HG03060 (cell line): Measurements from ENCODE around the gene MEF2C.
"Not testable (repeated sequence)": the region's sequence is repeated elsewhere in the genome, so short reads cannot be mapped to it uniquely, and the experiment has no call there.

Source experiments
- ATAC-seq: cut with Tn5 transposase; IDR thresholded peaks from one replicate; pipeline ENCODE4 v1.9.1; 2021; ENCODE audit warnings: low read depth, moderate number of reproducible peaks; ENCODE audit not compliant: unreplicated experiment

Gene MEF2C

GRCh38 chr5:88868468-88869068, 14.4 kb downstream of the MEF2C start:
- ATAC-seq = no peak

DNA sequence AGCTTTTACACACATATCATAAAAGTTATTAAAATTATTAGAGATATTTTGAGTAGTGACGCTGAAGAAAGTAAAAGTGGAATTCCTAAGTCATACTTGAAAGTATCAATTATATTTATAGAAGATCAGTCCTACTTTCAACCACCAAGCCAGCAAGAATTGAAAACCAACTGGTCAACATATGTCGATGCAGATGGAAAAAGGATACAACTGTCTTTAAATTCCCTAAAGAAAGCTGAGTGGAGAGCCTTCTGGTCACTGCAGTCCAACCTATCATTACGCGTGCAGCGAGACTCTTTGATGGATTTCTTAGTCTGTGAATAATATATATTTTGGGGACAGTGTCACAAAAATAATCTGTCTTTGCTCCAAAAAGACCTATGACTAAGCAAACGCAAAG, 15.3 kb downstream of the MEF2C start:
- ATAC-seq = no peak

DNA sequence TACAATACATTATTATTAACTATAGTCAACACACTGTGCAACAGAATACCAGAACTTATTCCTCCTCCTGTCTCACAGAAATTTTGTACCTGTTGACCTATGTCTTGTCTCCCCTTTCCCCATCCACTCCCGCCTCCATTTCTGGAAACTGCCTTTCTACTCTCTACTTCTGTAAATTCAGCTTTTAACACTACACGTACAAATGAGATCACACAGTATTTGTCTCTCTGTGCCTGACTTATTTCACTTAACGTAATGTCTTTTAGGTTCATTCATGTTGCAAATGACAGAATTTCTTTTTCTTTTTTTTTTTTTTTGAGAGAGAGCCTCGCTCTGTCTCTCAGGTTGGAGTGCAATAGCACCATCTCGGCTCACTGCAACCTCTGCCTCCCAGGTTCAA, 19.5 kb downstream of the MEF2C start:
- ATAC-seq = no peak

DNA sequence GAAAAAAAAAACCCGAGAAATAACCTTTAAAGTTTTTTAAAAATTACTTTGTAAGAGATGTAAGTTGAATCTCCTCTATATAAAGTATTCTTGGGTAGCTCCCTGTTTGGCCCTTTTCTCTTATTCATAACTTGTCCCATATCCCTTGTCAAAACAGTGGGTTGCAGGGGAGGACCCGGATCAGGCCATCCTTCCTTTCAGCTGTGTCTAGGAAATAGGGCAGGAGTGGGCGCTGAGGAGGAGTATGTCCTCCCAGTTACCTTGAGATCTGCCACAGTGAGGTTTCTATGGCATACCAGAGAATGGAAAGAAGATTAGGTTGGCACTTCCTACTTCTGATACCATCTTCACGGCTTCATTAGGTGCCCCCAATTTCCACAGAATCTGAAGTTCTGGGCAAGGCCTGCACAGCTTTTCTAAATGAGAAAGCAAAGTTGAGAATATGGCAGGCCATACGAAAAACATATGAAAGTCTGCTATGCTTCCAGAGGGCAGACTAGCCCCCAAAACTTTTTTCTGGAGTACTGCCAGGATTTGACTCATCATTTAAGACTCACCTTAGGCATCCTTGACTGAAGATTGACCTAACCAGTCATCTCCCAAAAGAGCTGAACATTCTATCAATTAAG, 20.3 kb downstream of the MEF2C start:
- no peak for ATAC-seq

DNA sequence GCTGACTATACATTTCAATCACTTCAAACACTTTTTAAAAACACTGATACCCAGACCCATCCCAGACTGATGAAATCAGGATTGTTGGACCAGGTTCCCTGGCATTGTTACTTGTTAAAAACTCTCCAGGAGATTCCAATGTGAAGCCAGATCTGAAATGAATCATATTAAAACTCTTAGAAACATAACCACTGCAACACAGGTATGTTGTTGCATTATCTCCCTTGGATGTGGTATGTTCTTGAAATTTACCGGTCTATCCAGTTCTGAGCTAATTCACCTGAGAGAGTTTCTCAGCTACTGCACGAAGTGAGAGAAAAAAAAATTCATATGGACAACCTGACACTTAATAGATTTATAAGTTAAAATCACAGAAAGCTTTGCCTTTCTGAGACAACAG, 21.8 kb downstream of the MEF2C start:
- no peak for ATAC-seq

DNA sequence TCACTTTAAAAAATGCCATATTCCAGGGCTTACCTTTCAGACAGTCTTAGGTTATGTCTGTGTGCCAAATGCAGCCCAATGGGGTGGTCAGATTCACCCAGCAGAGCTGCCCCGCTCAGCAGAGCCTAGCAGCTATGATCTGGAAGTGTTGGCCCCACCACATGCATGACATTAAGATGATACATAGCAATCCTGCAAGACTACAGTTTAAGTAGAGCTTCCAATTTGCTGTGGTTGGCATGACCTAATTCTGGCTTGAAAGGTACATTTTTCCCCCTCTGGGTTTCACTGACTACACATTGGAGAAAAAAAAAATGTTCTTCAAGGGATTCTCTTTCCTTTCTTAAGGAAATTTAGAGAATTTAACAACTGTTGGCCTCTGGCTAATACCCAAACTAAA, 22.5 kb downstream of the MEF2C start:
- ATAC-seq = no peak

- no peak for ATAC-seq
Measured at GRCh38 chr5:88858392-88858791, 24.6 kb downstream of the MEF2C start.

DNA sequence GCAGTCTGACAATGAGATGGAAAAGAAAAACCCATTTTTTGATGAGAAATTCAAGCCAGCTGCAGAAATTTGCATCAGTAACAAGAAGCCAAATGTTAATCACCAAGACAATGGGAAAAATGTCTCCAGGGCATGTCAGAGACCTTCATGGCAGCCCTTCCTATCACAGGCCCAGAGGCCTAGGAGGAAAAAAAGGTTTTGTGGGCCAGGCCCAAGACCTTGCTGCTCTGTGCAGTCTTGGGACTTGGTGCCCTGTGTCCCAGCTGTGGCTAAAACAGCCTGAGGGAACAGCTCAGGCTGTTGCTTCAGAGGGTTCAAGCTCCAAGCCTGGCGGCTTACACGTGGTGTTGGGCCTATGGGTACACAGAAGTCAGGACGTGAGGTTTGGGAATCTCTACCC, 26.6 kb downstream of the MEF2C start:
- ATAC-seq = not testable (repeated sequence)

DNA sequence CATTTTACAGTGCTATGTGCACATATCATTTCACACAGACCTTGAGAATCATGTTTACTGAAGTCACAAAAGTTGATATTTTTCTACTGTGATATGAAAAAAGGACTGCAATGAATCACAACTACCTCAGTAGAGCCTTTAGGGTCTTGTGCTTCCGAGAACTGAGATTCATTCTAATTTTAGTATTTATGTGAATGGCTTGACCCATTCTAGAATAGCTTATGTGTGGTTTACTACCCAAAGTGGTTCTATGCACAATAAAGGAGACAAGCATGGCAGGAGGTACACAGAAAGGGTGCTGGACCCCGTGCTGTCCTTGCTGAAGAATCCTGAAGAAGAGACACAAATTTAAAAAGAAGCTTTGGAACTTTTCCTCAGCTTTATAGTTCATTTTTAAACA, 28.2 kb downstream of the MEF2C start:
- ATAC-seq = no peak

DNA sequence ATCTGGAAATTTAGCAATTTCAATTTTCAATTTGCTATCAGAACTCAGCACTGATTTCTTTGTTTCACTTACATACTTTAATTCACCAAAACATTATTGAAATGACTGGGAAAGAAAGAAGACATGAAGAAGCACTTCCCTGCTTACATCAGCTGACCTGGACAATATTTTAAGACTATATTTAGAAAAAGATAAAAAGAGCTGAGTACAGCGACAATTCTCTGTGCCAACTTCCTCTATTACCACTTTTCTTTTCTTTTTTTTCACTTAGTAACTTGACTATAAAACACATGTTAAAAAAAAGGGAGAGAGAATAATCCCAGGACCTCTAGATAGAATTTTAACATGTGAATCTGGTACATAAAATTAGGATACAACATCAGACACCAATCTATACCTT, 35.6 kb downstream of the MEF2C start:
- ATAC-seq = no peak

DNA sequence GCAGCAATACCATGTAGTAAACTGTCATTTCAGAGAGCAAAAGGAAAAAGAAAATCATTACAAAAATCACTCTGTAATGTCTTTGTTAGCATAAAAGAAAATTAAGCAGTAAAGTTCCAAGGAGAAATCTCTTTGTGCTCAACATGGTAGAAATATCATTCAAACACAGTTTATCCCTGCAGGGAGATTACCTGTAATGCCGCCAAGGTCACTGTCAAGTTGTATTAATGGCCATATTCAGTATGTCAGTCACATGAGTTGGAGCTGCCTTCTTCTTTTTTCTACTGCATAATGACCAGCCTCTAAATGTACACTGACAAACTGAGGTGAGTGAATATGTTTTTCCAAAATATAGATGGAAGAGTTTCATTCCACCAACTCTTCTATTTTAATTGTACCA, 36.5 kb downstream of the MEF2C start:
- ATAC-seq = no peak

GRCh38 chr5:88845081-88845697, 37.8 kb downstream of the MEF2C start:
- peak; percentile 83 for ATAC-seq

DNA sequence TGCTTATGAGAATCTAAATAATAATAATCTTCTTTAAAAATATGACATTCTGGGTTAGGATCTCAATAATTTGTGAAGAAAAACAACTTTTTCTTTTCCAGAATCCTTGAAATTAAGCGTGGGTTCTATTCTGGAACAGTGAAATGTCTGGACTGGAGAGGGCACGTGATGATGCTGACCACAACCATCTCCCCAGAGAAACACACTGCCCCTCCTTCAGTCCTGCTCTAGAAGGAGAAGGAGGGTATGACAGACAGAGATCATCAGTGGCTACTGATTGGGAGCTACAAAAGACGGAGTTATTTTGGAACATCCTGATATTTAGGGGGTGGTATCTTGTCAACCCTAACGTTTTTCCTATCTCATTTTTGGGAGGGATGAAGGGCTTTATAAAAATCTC, 40.2 kb downstream of the MEF2C start:
- ATAC-seq = no peak

- no peak for ATAC-seq
Measured at GRCh38 chr5:88841212-88841611, 41.8 kb downstream of the MEF2C start.

DNA sequence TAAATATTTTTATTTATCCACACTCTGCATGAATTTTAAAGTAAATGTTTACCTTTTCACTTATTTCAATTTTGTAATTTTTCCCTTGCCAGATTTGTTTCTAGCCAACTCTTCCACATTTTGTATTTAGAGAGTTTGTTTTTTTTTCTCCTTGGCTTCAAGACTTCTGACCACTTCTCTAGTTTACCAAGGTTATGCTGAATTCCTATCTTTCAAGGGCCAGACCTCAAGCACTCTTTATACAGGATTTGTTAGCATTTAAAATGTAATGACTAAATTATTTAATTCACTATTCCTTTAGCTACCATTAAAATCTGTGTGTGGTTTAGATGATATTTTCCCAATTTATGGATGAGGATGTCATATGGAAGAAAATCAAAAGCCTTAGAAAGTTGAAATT, 42.5 kb downstream of the MEF2C start:
- ATAC-seq = no peak

DNA sequence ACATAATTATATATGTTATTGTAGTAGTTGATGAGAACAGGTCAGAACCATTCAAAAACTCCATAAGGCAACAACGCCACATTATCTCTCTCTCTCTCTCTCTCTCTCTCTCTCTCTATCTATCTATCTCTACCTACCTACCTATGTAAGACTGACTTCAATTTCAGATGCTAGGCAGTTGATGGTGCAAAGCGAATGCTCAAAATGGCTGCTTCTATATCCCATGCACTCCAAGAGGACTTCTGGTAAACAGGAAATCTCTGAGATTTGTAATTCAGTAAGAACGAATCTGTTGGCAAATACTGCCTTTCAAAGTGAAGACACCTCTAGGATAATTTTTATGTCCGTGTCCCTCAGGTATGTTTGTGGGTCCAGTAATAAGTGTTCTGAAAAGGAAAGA, 43.7 kb downstream of the MEF2C start:
- no peak for ATAC-seq

GRCh38 chr5:88838500-88838899, 44.5 kb downstream of the MEF2C start:
- no peak for ATAC-seq

DNA sequence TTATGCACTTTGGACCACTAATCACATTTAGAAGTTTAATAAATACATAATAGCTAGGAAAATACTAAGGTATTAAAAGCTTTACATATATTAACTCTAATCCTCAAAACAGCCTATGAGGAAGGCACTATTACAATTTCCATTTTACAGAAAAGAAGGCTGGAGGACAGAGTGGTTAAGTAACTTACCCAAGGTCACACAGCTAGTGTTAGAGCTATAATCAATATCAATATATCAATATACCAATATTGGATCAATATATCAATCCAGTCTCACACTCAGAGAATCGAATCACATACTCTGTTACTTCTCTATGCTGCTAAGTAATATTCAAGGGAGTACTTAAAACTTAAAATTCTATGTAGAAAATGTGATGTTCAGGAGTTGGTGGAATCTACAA, 45.2 kb downstream of the MEF2C start:
- no peak for ATAC-seq

DNA sequence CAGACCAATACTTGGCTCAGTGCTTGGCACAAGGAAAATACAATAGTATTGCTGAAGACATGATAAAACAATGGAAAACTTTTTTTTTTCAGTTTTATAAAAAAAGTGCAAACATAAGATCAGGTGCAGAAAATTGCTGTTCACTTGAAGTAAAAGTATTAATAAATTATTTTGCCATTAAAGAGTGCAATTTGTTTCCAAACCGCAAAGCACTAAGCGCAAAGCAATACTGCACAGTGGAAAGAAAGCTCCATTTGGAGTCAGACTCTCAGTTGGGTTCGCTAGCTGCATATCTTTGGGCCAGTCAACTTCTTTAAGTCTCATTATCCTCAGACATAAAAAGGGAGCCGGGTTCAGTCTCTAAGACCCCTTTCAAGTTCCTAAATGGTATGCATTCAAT, 45.8 kb downstream of the MEF2C start:
- ATAC-seq = no peak

GRCh38 chr5:88836195-88836838, 46.7 kb downstream of the MEF2C start:
- ATAC-seq = no peak

DNA sequence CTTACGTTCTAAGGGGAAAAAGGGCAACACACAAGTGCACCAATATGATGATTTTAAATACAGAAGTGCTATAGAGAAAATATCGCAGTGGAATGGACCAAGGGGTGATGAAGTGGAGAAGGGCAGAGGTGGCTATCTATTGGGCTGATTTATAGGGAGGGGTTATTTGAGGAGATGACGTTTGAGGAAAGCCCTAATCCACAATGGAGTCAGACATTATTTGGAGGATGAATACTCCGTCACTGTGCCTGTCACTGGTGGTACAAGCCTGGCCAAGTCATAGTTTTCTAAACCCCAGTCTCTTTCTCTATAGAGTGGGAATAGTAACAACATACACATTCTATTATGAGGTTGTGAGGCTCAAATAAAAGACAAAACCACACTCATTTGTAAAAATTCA, 48.5 kb downstream of the MEF2C start:
- no peak for ATAC-seq

- no peak for ATAC-seq
Measured at GRCh38 chr5:88834131-88834462, 48.9 kb downstream of the MEF2C start.
